Mesendoderm (in vitro differentiated cells): ENCODE data around the gene MRM1.

Experiments
- DNase-seq: peaks from one replicate; pipeline ENCODE4 v3.0.0; 2013
- H2AK5ac ChIP-seq: 2 replicates; pipeline ENCODE4 v1.6.1; 2013; ENCODE audit warnings: low read length, inconsistent platforms
- H2BK120ac ChIP-seq: 2 replicates; pipeline ENCODE4 v1.6.1; 2013; ENCODE audit warnings: low read depth, mild to moderate bottlenecking, low read length, moderate library complexity, mixed read lengths
- H2BK15ac ChIP-seq: replicated peaks from 2 replicates; pipeline ENCODE4 v1.6.1; 2013; ENCODE audit warnings: low read depth, mild to moderate bottlenecking, moderate library complexity
- H2BK5ac ChIP-seq: 2 replicates; pipeline ENCODE4 v1.6.1; 2013; ENCODE audit warnings: low read length, inconsistent platforms
- H3K18ac ChIP-seq: 2 replicates; pipeline ENCODE4 v1.6.1; 2013; ENCODE audit warnings: mild to moderate bottlenecking, low read length, mixed read lengths
- H3K23ac ChIP-seq: one replicate; pipeline ENCODE4 v1.6.1; 2013; ENCODE audit warnings: low read length
- H3K27ac ChIP-seq: 2 replicates; pipeline ENCODE4 v1.5.1; 2013; ENCODE audit warnings: low read depth, mild to moderate bottlenecking, inconsistent platforms, low read length, moderate library complexity
- H3K27me3 ChIP-seq: 2 replicates; pipeline ENCODE4 v1.6.1; 2013; ENCODE audit warnings: low read length, control low read depth, mild to moderate bottlenecking, inconsistent platforms; ENCODE audit not compliant: insufficient read depth, poor library complexity
- H3K36me3 ChIP-seq: 2 replicates; pipeline ENCODE4 v1.6.1; 2013; ENCODE audit warnings: low read length, inconsistent platforms; ENCODE audit not compliant: control insufficient read depth, insufficient read depth
- H3K4ac ChIP-seq: one replicate; pipeline ENCODE4 v1.6.1; 2013; ENCODE audit warnings: low read depth, mild to moderate bottlenecking, low read length, moderate library complexity
- H3K4me1 ChIP-seq: 2 replicates; pipeline ENCODE4 v1.6.1; 2013; ENCODE audit warnings: low read depth, low read length, inconsistent platforms; ENCODE audit not compliant: control insufficient read depth
- H3K4me2 ChIP-seq: 2 replicates; pipeline ENCODE4 v1.6.1; 2013; ENCODE audit warnings: low read length
- H3K4me3 ChIP-seq: 2 replicates; pipeline ENCODE4 v1.5.1; 2013; ENCODE audit warnings: mild to moderate bottlenecking, low read length
- H3K56ac ChIP-seq: one replicate; pipeline ENCODE4 v1.6.1; 2013; ENCODE audit warnings: low read length
- H3K79me1 ChIP-seq: 2 replicates; pipeline ENCODE4 v1.6.1; 2013; ENCODE audit warnings: low read length, inconsistent platforms
- H3K79me2 ChIP-seq: 2 replicates; pipeline ENCODE4 v1.6.1; 2013; ENCODE audit warnings: mild to moderate bottlenecking, low read length; ENCODE audit not compliant: control insufficient read depth, insufficient read depth
- H3K9ac ChIP-seq: 2 replicates; pipeline ENCODE4 v1.6.1; 2013; ENCODE audit warnings: low read length, inconsistent platforms
- H4K5ac ChIP-seq: one replicate; pipeline ENCODE4 v1.6.1; 2013; ENCODE audit warnings: low read length
- H4K8ac ChIP-seq: one replicate; pipeline ENCODE4 v1.6.1; 2013; ENCODE audit warnings: low read depth, mild to moderate bottlenecking, control low read depth, low read length, moderate library complexity
- WGBS: extraction: QIAGEN DNeasy Blood & Tissue Kit; methylation state at CpG from one replicate; pipeline ENCODE4 v1.1.7; 2013; ENCODE audit warnings: low lambda C conversion rate, missing lambda C conversion rate; ENCODE audit not compliant: insufficient coverage; ENCODE audit errors: extremely low coverage; 5-methylcytosine and 5-hydroxymethylcytosine counted together

The MRM1 gene

DNA sequence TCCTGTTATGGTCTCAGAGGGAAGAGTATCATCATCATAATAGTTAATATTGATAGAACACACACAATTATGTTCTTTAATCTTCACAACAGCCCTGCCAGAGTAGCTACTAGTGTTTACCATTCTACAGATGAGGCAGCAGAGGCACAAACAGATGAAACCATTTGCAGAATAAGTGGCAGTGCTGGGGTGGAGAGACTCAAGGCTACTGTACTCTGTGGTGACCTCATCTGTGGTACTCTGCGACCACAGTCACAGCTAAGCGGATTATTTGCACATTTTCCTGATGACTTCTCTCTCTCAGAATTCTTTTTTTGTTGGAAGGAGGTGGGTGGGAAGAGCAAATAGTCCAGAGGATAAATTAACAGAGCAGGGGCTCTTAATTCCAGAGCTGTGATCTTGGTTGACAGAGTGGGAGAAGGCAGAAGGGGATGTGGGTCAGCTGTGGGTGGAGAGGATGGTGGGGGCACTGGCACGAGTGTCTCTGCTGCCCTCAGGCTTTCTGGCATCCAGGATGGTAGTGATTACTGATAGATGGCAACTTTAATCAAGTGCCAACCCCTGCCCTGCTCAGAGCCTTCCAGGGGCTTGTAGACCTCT is 41.8 kb downstream of the MRM1 start:
- no peak overlapping the region for H3K23ac ChIP-seq
- H2BK15ac ChIP-seq = no peak overlapping the region
- no peak overlapping the region for H3K9ac ChIP-seq
- no peak overlapping the region for H4K8ac ChIP-seq
- no peak overlapping the region for H3K18ac ChIP-seq
- no peak overlapping the region for H4K5ac ChIP-seq
- no peak for DNase-seq
- WGBS = no CpG with 5 or more reads among the region's 3 CpGs
- no peak overlapping the region for H2AK5ac ChIP-seq
- no peak overlapping the region for H2BK5ac ChIP-seq
- H3K4ac ChIP-seq = no peak overlapping the region
- H3K4me3 ChIP-seq = no peak overlapping the region
- H3K4me2 ChIP-seq = no peak overlapping the region
- H3K4me1 ChIP-seq = no peaks in the 10 kb centered on the region
- H3K27me3 ChIP-seq = peaks cover 25% of the 10 kb centered on the region
- H3K79me1 ChIP-seq = no peaks in the 10 kb centered on the region
- H2BK120ac ChIP-seq = no peak overlapping the region
- no peaks in the 10 kb centered on the region for H3K79me2 ChIP-seq
- no peak overlapping the region for H3K27ac ChIP-seq
- no peak overlapping the region for H3K56ac ChIP-seq
- H3K36me3 ChIP-seq = no peaks in the 10 kb centered on the region

DNA sequence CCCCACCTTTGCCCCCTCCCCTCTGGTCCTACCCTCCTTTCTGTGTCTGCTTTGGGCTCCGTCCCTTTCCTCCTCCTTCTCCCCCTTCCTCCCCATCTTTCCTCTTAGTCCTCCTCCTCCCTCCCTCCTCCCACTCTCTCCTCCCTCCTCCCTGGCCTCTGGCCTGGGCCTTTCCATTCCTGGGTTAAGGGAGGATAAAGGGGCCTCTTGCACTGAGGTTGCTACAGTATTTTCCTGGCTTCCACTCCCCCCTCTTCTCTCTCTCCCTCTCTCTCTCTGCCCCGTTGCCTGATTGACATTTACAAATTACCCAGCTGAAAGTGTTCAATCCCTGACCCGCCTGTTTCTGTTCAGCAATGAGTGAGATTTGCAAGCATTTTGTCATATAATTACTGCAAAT is 44.0 kb downstream of the MRM1 start:
- Histone ChIP-seq H3K27ac (no peak overlapping the region), H3K23ac (no peak overlapping the region), H3K4me2 (no peak overlapping the region), H3K36me3 (no peaks in the 10 kb centered on the region), H2AK5ac (no peak overlapping the region), H3K56ac (no peak overlapping the region), H3K4me3 (no peak overlapping the region), H3K9ac (no peak overlapping the region), H3K79me2 (no peaks in the 10 kb centered on the region), H2BK5ac (no peak overlapping the region), H4K5ac (no peak overlapping the region), H4K8ac (no peak overlapping the region), H3K79me1 (no peaks in the 10 kb centered on the region), H2BK15ac (no peak overlapping the region), H2BK120ac (no peak overlapping the region), H3K18ac (no peak overlapping the region), H3K4me1 (no peaks in the 10 kb centered on the region), H3K4ac (no peak overlapping the region), H3K27me3 (peaks cover 23% of the 10 kb centered on the region)
- DNase-seq = no peak
- no CpG with 5 or more reads among the region's 3 CpGs for WGBS

DNA sequence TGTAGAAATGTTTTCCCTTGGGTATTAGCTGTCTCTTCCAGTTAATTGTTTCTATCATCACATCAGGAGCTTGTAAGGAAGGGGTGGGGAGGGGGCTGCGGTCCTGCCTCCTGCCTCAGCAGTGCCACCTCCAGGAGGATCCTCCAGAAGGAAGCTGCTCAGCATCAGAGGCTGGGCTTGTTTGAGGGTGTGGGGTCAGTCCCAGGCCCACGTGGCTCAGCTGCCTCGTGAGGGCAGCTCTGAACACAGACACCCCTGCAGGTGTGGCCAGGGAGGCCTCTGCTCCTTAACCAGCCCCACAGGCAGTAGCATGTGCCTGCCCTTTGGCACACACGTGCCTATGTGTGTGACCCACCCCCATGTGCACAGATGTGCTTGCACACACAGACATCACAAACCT is 46.3 kb downstream of the MRM1 start:
- Histone ChIP-seq H3K4me1 (no peaks in the 10 kb centered on the region), H3K4ac (no peak overlapping the region), H3K56ac (no peak overlapping the region), H2BK120ac (no peak overlapping the region), H3K4me2 (no peak overlapping the region), H2AK5ac (no peak overlapping the region), H3K79me1 (no peaks in the 10 kb centered on the region), H3K23ac (no peak overlapping the region), H3K9ac (no peak overlapping the region), H3K27me3 (peaks cover 12% of the 10 kb centered on the region), H2BK5ac (no peak overlapping the region), H2BK15ac (no peak overlapping the region), H3K36me3 (no peaks in the 10 kb centered on the region), H4K5ac (no peak overlapping the region), H3K79me2 (no peaks in the 10 kb centered on the region), H3K4me3 (no peak overlapping the region), H3K27ac (no peak overlapping the region), H4K8ac (no peak overlapping the region), H3K18ac (no peak overlapping the region)
- WGBS = no CpG with 5 or more reads among the region's 4 CpGs
- DNase-seq = peak; percentile 77

DNA sequence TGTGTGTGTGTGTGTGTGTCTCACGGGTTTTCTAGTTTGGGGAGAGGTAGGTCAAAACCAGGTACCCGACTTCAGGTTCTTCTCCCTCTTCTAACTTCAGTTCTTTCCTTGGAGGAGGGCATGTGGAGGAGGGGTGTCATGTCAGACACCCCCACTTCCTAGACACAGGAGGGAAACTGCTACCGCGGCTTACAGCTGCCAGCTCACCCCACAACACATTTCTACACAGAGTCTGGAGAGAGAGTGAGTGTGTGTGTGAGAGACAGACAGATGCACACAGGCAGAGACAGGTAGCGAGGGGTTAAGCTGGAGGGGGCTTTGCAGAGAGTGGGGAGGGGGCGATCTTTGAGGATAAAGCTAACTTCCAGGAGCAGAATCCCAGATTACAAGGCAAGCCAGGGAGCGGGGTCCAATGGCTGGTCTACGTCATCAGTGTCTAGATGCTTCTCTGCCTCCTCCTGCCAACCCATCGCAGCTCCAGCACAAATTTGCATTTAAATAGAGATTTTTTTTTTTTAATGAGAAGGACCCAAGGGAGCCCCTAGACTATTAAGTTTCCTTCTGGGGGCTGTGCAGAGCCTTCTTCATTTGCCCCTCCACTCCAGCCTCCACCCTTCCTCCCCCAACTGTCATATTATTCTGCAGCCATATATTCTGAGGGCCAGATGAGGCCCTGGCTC is 48.9 kb downstream of the MRM1 start:
- no peak overlapping the region for H3K23ac ChIP-seq
- no peak overlapping the region for H2AK5ac ChIP-seq
- H3K18ac ChIP-seq = no peak overlapping the region
- no peak overlapping the region for H3K9ac ChIP-seq
- H4K8ac ChIP-seq = no peak overlapping the region
- DNase-seq = no peak
- H3K4me1 ChIP-seq = no peaks in the 10 kb centered on the region
- H2BK15ac ChIP-seq = no peak overlapping the region
- no peaks in the 10 kb centered on the region for H3K79me2 ChIP-seq
- WGBS = no CpG with 5 or more reads among the region's 9 CpGs
- no peak overlapping the region for H4K5ac ChIP-seq
- H3K27me3 ChIP-seq = no peaks in the 10 kb centered on the region
- no peak overlapping the region for H3K4me2 ChIP-seq
- H3K4ac ChIP-seq = no peak overlapping the region
- no peak overlapping the region for H2BK5ac ChIP-seq
- no peak overlapping the region for H3K27ac ChIP-seq
- no peaks in the 10 kb centered on the region for H3K79me1 ChIP-seq
- no peak overlapping the region for H2BK120ac ChIP-seq
- H3K36me3 ChIP-seq = no peaks in the 10 kb centered on the region
- H3K56ac ChIP-seq = no peak overlapping the region
- no peak overlapping the region for H3K4me3 ChIP-seq

DNA sequence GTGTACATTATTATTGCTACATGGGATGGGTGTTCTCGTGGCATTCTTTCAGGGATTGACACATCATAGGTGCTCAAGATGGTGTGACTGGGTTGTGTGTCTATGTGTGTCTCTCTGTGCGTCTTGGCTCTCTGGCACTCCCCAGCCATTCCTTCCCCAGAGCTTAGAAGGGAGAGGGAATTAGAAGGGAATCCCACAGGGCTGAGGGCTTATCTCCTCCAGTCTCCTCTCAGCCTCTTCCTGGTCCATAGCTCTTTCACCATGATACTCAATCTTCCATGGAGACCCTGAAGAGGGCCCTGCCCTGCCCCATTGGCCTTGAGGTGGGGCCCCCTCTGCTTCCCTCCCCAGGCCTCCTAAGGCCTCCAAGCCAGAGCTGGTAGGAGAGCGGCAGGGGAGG is 52.0 kb downstream of the MRM1 start:
- Histone ChIP-seq H3K4me2 (no peak overlapping the region), H4K5ac (no peak overlapping the region), H2AK5ac (no peak overlapping the region), H3K4me3 (no peak overlapping the region), H3K27me3 (no peaks in the 10 kb centered on the region), H3K79me2 (no peaks in the 10 kb centered on the region), H3K4ac (no peak overlapping the region), H3K23ac (no peak overlapping the region), H2BK5ac (no peak overlapping the region), H3K9ac (no peak overlapping the region), H3K18ac (no peak overlapping the region), H3K4me1 (no peaks in the 10 kb centered on the region), H3K56ac (no peak overlapping the region), H3K36me3 (no peaks in the 10 kb centered on the region), H3K27ac (no peak overlapping the region), H2BK120ac (no peak overlapping the region), H3K79me1 (no peaks in the 10 kb centered on the region), H4K8ac (no peak overlapping the region), H2BK15ac (no peak overlapping the region)
- no peak for DNase-seq
- WGBS = no CpG with 5 or more reads among the region's 3 CpGs

DNA sequence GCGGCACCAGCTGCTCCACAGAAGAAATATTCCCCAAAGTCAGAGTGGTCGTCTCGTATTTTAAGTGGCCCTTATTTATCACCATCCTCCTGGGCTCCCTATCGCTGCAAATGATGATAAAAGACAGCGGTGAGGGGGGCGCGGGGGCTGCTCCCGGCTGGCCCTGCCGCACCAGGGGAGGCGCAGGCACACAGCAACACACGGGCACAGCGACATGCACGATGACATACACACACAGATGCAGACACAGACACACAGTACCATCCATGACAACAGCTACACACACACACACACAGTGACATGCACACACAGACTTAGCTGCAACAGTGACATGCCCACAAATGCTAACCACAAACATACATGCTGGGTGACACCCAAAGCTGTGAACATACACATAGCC is 52.5 kb downstream of the MRM1 start:
- Histone ChIP-seq H3K79me2 (no peaks in the 10 kb centered on the region), H3K27me3 (no peaks in the 10 kb centered on the region), H4K8ac (no peak overlapping the region), H3K56ac (no peak overlapping the region), H3K4ac (no peak overlapping the region), H3K4me3 (no peak overlapping the region), H2AK5ac (no peak overlapping the region), H2BK120ac (no peak overlapping the region), H3K27ac (no peak overlapping the region), H3K18ac (no peak overlapping the region), H3K4me1 (no peaks in the 10 kb centered on the region), H2BK5ac (no peak overlapping the region), H2BK15ac (no peak overlapping the region), H3K23ac (no peak overlapping the region), H4K5ac (no peak overlapping the region), H3K36me3 (no peaks in the 10 kb centered on the region), H3K4me2 (no peak overlapping the region), H3K9ac (no peak overlapping the region), H3K79me1 (no peaks in the 10 kb centered on the region)
- WGBS = no CpG with 5 or more reads among the region's 13 CpGs
- no peak for DNase-seq
